NOMO-1 treated with dmso at 0.1 percent for 144 hours (cell line): ENCODE measurements around the gene ZNF471.

Source experiments
- DNase-seq: peaks from one replicate; lab custom pipeline; 2025; ENCODE audit not compliant: unreplicated experiment; lab: John Stamatoyannopoulos, UW

The ZNF471 gene

DNA sequence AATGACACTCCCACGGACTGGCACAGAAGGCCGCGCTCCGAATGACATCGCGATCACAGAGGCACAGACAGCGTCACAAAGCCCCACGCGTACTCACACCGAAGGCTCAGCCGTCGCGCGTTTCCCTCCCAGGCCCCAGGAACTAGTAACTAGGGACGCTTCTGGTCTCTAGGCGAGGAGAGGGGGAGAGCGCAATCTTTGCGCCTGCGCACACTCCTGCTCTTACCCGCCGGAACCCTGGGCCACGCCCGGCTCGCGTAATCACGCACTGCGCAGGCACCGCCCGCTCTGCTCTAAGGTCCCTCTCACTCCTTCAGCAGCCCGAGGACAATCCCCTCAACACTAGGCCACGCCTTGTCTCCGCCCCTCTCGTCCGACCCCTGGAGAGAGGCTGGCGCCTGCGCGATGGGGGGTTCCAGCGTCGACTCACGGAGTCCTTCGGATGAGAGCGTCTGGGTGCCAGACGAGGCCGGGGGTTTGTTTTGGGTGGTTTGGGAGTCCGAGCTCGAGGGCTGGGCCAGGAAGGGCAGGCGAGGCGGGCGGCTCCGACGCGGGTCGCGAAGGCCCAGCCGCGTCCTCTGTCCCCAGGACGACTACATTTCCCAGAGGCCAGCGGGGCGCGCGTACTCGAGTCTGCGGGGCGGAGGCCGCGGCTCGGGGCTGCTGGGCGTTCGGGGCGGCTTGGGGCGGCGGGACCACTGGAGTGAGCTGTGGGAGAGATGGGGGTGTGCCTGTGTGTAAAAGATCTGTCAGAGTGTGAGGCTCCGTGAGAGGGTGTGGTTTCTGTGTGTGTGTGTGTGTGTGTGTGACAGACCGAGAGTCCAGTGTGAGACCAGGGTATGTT is at the start of gene ZNF471:
TSS of gene ZNF471 (plus strand) at position 410 of the 844 bp plus-strand sequence. CDS start 3,717 bp downstream, outside the sequence.
- DNase-seq = no peak

DNA sequence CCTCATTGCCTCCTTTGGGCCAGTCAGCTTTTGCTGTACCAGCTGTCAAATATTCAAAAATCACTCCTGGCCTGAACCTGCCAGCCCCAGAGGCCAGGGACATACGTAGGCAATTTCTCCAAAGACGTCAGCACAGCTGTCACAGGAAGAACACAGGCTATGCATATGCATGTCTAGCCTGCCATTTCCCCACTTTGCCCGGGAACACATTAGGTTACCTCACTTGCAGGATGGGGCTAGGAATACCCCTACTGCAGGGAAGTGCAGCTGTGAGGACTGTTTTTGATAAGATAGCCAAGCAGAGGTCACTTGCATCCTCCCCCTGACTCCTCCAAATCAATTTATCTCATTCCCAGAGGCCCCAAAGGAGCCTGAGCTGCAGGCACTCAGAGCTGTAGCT is 33.3 kb upstream of the ZNF471 start:
- no peak for DNase-seq

DNA sequence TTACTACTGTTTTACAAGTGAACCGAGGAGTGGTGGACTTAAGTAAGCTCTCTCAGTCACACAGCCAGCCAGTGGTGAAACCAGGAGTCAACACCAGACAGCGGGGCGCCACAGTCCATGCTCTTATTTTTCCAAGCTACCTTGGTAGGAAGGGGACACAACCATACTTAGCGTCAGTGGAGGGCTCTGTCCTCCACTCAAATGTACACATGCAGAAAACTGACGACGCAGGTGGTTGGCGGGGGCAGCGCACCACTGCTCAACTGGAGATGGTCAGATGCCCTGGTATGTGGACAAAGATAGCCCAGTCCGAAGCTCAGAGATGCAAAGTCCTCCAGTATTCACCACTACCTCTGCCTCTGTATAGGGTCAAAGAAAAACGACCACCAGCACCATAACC is 31.6 kb upstream of the ZNF471 start:
- DNase-seq = no peak

DNA sequence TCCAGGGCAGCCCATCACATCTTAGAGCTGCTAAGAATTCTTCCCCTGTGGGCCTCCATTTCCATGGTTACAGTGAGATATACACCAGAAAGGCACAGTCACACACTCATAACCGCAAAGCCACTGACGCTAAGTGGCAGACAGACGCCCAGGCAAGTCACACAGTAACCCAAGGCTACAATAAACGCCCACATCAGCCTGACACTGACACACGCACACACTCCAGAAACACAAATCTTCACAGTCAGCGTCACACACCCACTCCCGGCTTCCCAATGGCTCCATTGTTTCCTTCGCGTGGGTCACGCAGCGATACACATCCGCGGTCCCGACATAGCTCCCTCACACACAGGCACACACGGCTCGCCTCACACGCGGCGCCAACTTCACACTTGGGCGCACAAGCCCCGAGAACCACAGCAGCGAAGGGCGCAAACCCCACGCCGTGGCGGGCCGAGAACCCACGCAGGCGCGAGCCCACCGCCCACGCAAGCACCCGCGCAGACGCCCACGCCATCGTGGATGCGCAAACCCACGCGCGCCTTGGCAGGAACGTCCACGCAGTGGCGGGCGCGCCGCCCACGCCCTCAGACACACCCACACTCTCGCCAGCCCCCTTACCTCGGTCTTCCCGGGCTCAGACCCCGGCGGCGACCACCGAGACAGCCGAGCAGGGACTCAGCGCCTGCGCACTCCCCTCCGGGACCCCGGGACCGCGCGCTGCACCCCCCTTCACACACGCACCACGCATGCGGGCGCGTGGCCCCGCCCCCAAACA is 30.8 kb upstream of the ZNF471 start, which contains the start of gene ZNF667:
TSS of gene ZNF667 (minus strand) at position 695 of the 778 bp plus-strand sequence. CDS start 14,975 bp downstream, outside the sequence.
- DNase-seq = no peak

DNA sequence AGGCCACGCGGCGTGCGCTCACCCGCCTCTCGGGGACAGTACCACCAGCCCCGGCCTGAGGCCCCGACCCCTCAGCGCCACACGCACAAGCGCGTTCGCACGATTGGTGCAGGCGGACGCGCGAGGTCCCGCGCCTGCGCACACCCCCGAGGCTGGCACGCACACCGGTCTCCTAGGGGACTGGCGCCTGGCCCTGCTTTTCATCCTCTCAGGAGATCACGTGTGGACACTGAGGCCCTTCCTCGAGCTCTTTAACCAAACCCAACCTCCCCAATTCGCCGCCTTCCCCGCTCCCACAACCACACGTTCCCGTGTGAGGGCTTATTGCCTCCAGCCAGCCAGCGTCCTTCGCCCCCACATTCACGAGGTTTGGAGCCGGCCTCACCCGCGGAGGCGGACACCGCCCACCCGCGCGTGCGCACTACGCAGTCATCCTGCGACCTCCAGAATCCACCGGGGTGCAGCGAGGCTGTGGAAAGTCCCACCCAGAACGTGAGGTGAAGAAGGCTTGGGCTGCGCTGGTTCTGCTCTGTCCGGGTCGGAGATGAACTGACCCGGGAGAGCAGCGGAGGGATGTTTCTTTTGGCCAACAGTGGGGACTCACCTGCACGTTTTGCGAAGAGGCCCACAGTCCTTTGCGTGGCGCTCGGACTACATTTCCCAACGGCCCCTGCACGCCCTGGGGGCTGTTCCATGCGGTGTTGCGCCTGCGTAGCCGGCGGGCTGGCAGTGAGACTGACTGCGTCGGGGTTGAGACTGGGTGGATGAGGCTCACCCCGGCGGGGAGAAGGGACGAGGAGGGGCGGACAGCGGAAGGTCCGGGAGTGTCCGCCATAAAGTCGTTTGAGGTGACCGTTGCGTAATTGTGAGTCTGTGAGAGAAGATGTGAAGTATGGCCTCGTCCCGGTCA is 30.0 kb upstream of the ZNF471 start:
- DNase-seq = no peak

DNA sequence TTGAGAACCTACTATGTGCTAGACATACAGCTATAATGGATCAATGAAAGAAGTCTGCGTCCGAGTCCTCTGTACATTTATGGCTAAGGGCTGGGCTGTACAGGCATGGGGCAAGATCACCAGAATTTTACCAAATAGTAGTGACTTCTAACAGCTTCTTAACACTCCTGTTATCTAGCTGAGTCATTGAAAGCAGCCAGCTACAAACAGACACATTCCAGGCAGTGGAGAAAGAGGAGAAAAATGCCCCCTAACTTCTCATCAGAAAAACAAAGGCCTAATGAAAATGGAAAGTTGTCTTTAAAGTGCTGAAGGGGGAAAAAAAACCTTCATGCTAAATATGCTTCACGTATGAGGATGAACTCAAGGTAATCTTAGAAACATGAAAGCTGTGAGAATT is 16.3 kb upstream of the ZNF471 start:
- no peak for DNase-seq

DNA sequence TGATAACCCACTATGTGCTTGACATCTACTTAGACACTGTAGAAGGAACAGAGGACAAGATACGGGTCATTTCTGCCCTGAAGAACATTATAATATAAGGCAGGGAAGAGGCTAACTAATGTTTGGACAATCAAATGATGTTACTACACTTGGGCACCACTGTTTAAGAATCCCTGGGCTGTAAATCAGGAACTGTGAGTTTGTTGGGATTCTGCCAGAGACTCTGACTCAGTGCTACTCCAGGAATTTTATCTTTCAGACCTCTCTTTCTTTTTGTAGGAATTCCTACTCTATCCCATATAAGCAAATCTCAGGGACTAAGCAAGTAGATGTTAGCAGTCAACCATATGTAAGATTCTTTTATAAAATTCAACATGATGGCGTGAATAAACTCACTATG is 3.1 kb upstream of the ZNF471 start:
- no peak for DNase-seq

DNA sequence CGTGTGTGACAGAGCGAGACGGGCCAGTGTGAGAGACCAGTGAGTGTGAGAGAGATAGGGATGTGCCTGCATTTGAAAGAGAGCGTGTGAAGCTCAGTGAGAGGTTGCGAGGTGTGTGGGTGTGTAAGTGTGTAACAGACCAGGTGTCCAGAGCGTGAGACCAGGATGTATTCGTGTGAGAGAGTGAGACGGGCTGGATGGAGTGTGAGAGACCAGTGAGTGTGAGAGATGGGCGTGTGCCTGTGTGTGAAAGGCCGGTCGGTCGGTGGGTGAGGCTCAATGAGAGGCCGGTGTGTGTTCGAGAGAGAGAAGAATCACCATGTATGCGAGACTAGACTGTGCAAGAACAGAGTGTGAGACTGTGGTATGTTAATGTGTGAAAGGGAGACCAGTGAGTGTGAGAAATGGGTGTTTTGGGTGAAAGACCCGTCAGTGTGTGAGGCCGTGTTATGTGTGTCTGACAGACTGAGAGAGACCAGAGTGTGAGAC is 679 bp downstream of the ZNF471 start:
- DNase-seq = no peak

DNA sequence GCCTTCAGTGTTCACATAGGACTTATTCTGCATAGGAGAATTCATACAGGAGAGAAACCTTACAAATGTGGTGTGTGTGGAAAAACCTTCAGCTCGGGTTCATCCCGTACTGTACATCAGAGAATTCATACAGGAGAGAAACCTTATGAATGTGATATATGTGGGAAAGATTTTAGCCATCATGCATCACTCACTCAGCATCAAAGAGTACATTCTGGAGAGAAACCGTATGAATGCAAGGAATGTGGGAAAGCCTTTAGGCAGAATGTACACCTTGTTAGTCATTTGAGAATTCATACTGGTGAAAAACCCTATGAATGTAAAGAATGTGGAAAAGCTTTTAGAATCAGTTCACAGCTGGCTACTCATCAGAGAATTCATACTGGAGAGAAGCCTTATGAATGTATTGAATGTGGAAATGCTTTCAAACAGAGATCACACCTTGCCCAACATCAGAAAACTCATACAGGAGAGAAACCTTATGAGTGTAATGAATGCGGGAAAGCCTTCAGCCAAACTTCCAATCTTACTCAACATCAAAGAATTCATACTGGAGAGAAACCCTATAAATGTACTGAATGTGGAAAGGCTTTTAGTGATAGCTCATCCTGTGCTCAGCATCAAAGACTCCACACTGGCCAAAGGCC is 17.7 kb downstream of the ZNF471 start:
- DNase-seq = no peak

DNA sequence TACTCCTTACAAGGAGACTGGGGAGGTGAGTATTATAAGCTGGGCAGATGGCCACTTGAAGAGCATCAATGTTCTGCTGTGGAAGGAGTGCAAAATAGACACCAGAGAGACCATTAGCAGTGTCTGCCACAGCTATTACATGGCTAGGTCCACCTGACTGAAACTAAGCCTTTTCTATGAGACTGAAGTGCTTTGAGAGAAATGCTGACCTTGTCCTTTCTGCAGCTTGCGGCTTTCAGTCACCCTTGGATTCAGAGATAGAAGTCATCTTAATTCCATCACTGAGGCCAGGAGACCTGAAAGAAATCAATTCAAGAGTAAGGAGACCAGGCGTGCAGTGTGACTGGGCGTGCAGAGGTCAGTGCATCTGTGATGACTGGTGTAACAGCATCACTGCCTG is 29.8 kb downstream of the ZNF471 start:
- DNase-seq = no peak

DNA sequence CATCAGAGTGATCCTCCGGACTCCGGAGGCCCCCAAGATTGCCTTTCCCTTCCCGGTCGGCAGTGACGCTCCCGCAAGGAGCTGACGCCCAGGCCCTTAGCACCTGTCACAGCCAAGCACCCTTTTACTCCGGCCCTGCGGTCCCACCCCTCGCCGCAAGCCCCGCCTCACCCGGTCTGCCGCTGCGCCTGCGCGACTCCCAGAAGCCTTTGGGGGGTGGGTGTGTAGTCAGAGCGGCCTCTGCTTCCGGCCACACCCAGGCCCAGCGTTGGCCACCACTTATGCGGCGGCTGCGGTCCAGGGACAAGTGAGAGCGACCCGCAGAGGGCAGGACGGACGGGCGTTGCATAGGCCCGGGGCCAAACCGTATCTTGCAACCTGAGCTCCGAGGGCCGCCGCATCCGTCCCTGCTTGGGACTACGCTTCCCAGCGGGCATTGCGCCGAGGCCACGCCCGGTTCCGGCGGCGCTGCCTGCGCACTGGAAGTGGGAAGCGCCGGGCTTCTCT is 30.7 kb downstream of the ZNF471 start:
- DNase-seq = no peak

DNA sequence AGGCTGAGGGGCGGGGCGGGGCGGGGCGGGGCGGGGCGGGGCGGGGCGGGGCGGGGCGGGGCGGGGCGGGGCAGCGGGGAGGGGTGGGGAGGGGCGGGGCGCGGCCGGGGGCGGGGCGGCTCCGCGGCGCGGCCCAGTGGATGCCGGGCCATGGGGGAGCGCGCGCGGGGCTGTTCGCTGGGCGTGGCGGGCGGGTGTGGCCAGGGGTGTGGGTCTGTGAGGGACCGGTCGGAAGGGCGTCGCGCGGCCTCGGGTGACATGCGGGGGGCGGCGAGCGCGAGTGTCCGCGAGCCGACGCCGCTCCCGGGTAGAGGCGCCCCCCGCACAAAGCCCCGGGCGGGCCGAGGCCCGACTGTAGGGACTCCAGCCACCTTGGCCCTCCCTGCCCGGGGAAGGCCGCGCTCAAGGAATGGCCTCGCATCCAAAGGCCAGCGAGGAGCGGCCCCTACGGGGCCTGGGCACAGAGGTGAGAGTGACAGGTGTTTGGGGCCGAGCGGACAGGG is 31.2 kb downstream of the ZNF471 start, which contains the start of gene ZFP28:
TSS of gene ZFP28 (plus strand) at position 188 of the 503 bp plus-strand sequence. CDS start at position 259, 71 bp downstream.
- DNase-seq = no peak

DNA sequence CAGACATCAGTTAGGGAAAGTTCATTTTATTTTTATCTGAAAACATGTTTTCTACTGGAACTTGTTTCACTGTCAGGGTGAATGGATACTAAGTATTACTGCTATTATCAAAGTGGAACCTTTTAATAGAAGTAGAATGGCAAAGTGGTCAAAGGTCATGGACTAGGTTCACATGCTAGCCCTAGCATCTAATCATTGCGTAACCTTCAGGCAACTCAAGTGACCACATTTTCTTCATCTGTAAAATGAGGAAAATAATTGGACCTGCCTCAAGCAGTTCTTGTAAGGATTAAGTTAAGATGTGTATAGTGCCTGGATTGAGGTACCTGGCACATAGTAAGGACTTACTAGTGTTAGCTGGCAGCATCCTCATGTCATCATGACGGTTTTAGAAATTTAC is 36.1 kb downstream of the ZNF471 start:
- DNase-seq = no peak

DNA sequence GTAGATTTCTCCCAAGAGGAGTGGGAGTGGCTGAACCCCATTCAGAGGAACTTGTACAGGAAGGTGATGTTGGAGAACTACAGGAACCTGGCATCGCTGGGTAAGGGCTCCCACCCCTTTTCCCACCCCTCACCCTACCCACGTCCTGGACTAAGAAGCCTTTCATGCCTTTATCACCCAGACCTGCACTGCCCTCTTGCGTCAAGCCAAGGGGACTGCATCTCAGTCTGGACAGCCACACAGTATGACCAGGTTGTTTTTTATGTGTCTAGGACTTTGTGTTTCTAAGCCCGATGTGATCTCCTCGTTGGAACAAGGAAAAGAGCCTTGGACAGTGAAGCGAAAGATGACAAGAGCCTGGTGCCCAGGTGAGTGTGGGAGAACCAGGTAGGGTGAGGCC is 39.9 kb downstream of the ZNF471 start:
- DNase-seq = no peak

DNA sequence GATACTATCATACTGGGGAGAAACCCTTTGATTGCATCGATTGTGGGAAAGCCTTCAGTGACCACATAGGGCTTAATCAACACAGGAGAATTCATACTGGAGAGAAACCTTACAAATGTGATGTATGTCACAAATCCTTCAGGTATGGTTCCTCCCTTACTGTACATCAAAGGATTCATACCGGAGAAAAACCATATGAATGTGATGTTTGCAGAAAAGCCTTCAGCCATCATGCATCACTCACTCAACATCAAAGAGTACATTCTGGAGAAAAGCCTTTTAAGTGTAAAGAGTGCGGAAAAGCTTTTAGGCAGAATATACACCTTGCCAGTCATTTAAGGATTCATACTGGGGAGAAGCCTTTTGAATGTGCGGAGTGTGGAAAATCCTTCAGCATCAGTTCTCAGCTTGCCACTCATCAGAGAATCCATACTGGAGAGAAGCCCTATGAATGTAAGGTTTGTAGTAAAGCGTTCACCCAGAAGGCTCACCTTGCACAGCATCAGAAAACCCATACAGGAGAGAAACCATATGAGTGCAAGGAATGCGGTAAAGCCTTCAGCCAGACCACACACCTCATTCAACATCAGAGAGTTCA is 46.7 kb downstream of the ZNF471 start:
- DNase-seq = no peak

DNA sequence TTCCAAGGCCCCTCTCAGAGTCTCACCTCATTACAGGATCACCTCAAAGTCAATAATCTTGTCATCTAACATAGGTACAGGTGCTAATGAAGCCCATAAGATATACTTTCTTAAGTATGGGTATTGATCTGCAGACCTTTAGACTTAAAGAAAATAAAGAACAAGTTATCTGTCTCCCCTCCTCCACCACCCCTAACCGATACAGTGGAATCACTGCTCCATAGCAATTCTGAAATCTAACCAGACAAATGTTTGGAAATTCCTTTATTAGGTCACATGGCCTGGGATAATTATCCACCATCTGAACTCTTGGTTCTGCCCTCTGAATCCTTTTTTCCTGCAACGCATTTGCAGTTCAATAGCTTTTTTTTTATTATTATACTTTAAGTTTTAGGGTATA is 55.1 kb downstream of the ZNF471 start:
- DNase-seq = no peak

DNA sequence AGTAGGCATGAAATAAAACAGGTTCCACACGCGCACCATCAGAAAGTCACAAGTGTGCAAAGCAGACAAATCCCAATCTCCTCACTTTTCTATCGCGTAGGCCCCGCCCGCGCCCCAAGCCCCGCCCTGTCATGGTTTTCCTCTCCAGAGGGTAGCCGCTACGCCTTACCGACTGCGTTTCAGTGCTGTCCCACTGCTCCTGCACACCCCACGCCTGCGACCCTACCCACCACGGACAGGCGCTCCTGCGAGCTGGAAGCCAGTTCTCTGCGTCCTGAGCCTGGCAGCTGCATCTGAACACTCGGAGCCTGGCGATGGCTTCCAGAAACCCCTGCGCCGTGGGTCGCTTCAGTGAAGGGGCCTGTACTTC is 59.2 kb downstream of the ZNF471 start:
- no peak for DNase-seq

DNA sequence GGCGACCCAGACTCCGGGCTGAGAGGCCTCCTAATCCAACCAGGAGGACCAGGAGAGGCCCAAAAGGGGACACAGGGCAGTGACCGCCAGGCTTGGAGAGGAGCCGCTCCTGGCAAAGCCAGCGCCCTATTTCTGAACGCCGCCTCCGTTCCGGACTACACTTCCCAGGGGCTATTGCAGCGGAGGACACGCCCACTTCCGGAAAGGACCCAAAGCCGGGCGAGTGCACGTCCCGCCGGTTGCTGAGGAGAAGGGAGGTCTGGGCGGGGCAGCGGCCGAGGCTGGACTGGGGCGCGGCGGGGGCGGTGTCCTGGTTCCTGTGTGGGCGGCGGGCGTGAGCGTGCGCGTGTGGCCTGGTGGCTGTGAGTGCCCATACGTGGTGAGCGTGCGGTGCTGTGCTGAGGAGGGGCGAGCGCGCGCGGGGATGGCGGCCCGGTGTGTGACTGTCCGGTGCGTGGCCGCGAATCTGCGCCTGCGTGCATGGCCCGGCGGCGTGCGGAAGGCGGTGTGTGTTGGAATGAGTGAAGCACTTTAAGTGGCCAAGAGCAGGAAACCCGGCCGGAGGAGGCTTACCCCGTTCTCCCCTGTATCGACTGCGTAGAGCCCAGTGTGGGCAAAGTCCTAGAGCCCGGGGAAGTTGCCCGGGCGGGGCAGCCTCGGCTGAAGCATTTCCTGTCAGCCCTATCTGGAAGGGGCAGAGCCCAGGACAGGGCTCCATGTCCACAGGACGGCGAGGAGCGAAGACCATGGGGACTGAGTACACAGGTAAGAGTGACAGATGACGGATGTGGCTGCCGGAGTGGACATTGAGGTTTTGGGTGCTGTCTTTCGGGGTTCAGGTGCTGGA is 59.8 kb downstream of the ZNF471 start, which contains the start of gene ZNF470:
TSS of gene ZNF470 (plus strand) at position 195 of the 847 bp plus-strand sequence. CDS start 2,844 bp downstream, outside the sequence.
- DNase-seq = peak; percentile 69
